Neural cell (in vitro differentiated cells): Measurements from ENCODE around the gene SLC51A. TPM values are rescaled to one million over a fixed set of nuclear protein-coding genes. Genes with fewer than 3 reads are reported as not detected.

Source experiments
- H2AFZ ChIP-seq: fragments of 200-600, 300-800 bp; sonication (generic), shearing (Covaris generic); 2 replicates; pipeline ENCODE4 v1.6.0; 2014; ENCODE audit warnings: low read depth, mild to moderate bottlenecking, antibody characterized with exemption, low read length, moderate library complexity
- H3F3A ChIP-seq: fragments of 200-600 bp; shearing (Covaris generic); 2 replicates; pipeline ENCODE4 v1.6.1; 2016; ENCODE audit warnings: mild to moderate bottlenecking, moderate library complexity, mixed read lengths, antibody characterized with exemption, low read length; ENCODE audit not compliant: insufficient read depth, poor library complexity, severe bottlenecking
- H3K27ac ChIP-seq: fragments of 200-600, 300-800 bp; sonication (generic), shearing (Covaris generic); 2 replicates; pipeline ENCODE4 v1.5.1; 2014; ENCODE audit warnings: mild to moderate bottlenecking, low read length, moderate library complexity
- H3K27me3 ChIP-seq: fragments of 300-800, 200-600 bp; sonication (generic), shearing (Covaris generic); 2 replicates; pipeline ENCODE4 v1.6.0; 2014; ENCODE audit warnings: mild to moderate bottlenecking, low read depth, low read length, moderate library complexity; ENCODE audit not compliant: insufficient read depth
- H3K36me3 ChIP-seq: fragments of 300-800, 200-600 bp; sonication (generic), shearing (Covaris generic); 2 replicates; pipeline ENCODE4 v1.5.1; 2014; ENCODE audit warnings: mild to moderate bottlenecking, antibody characterized with exemption, low read length, moderate library complexity; ENCODE audit not compliant: insufficient read depth
- H3K4me2 ChIP-seq: fragments of 300-800, 200-600 bp; sonication (generic), shearing (Covaris generic); 2 replicates; pipeline ENCODE4 v1.6.0; 2014; ENCODE audit warnings: mild to moderate bottlenecking, low read length
- H3K4me3 ChIP-seq: fragments of 300-800, 200-600 bp; sonication (generic), shearing (Covaris generic); 2 replicates; pipeline ENCODE4 v1.5.1; 2014; ENCODE audit warnings: mild to moderate bottlenecking, low read length, moderate library complexity
- H3K79me2 ChIP-seq: fragments of 200-600 bp; shearing (Covaris generic); replicated peaks from 2 replicates; pipeline ENCODE4 v1.6.0; 2014; ENCODE audit warnings: mild to moderate bottlenecking, low read length, moderate library complexity; ENCODE audit not compliant: insufficient read depth
- H3K9ac ChIP-seq: fragments of 300-800, 200-600 bp; sonication (generic), shearing (Covaris generic); 2 replicates; pipeline ENCODE4 v1.6.1; 2016; ENCODE audit warnings: mild to moderate bottlenecking, low read length, mixed read lengths
- H3K9me2 ChIP-seq: fragments of 200-600 bp; shearing (Covaris generic); 2 replicates; pipeline ENCODE4 v1.6.1; 2016; ENCODE audit warnings: mild to moderate bottlenecking, low read length, mixed read lengths; ENCODE audit not compliant: insufficient read depth
- H3K9me3 ChIP-seq: fragments of 200-600, 300-800 bp; sonication (generic), shearing (Covaris generic); 2 replicates; pipeline ENCODE4 v1.6.1; 2016; ENCODE audit warnings: mild to moderate bottlenecking, mixed run types, low read length, moderate library complexity, mixed read lengths
- H4K20me1 ChIP-seq: fragments of 200-600 bp; shearing (Covaris generic); 2 replicates; pipeline ENCODE4 v1.6.1; 2016; ENCODE audit warnings: mild to moderate bottlenecking, mixed run types; ENCODE audit not compliant: insufficient read depth
- CTCF ChIP-seq: fragments of 450-650 bp; IDR thresholded peaks from 2 replicates; pipeline ENCODE4 v1.5.1; 2014; ENCODE audit warnings: antibody characterized with exemption, mild to moderate bottlenecking, moderate library complexity; ENCODE audit not compliant: poor library complexity, severe bottlenecking
- EP300 ChIP-seq: fragments of 450-650 bp; conservative IDR thresholded peaks from 2 replicates; pipeline ENCODE4 v1.6.1; 2014; ENCODE audit warnings: antibody characterized with exemption, mild to moderate bottlenecking, moderate library complexity; ENCODE audit not compliant: poor library complexity, severe bottlenecking
- EZH2 ChIP-seq: fragments of 200-600, 300-800 bp; shearing (Covaris generic), sonication (generic); IDR thresholded peaks from 2 replicates; pipeline ENCODE4 v1.6.1; 2014; ENCODE audit warnings: antibody characterized with exemption, low read length, borderline replicate concordance, mild to moderate bottlenecking; ENCODE audit not compliant: insufficient read depth, poor library complexity, severe bottlenecking
- MXI1 ChIP-seq: fragments of 450-650 bp; conservative IDR thresholded peaks from 2 replicates; pipeline ENCODE4 v1.6.1; 2014; ENCODE audit warnings: antibody characterized with exemption, mild to moderate bottlenecking; ENCODE audit not compliant: poor library complexity, severe bottlenecking
- POLR2AphosphoS5 ChIP-seq: IDR thresholded peaks from 2 replicates; pipeline ENCODE4 v1.6.1; 2012
- RAD21 ChIP-seq: fragments of 450-650 bp; conservative IDR thresholded peaks from 2 replicates; pipeline ENCODE4 v1.6.1; 2014; ENCODE audit warnings: antibody characterized with exemption, mild to moderate bottlenecking, moderate library complexity
- REST ChIP-seq: IDR thresholded peaks from 2 replicates; pipeline ENCODE4 v1.6.1; 2012; ENCODE audit warnings: borderline replicate concordance
- SMC3 ChIP-seq: fragments of 450-650 bp; conservative IDR thresholded peaks from 2 replicates; pipeline ENCODE4 v1.6.1; 2014; ENCODE audit warnings: antibody characterized with exemption, mild to moderate bottlenecking, moderate library complexity; ENCODE audit not compliant: poor library complexity
- TAF1 ChIP-seq: IDR thresholded peaks from 2 replicates; pipeline ENCODE4 v1.6.1; 2012; ENCODE audit warnings: low read depth
- polyA plus RNA-seq: library from polyadenylated mRNA; depleted of rRNA; stranded (reverse); fragments of >200 nt; gene quantifications from 2 replicates; pipeline ENCODE4 v1.2.3, GENCODE V29; 2014

SLC51A gene
- polyA plus RNA-seq, 1 donor from 2014 or later = not detected

- Histone ChIP-seq H3K4me3 (no peak overlapping the region), H3K36me3 (no peaks in the 10 kb centered on the region), H3K4me2 (no peak overlapping the region), H3K9me2 (no peaks in the 10 kb centered on the region), H3K9me3 (no peaks in the 10 kb centered on the region), H3K79me2 (no peaks in the 10 kb centered on the region), H3K27ac (no peak overlapping the region), H3K9ac (no peak overlapping the region), H3F3A (no peaks in the 10 kb centered on the region), H3K27me3 (no peaks in the 10 kb centered on the region), H2AFZ (no peak overlapping the region), H4K20me1 (no peaks in the 10 kb centered on the region)
- no peak for TF ChIP-seq REST
- TF ChIP-seq CTCF = no peak
- no peak for TF ChIP-seq EP300
- no peak for TF ChIP-seq SMC3
- no peak for TF ChIP-seq MXI1
- no peak for TF ChIP-seq POLR2AphosphoS5
- no peak for TF ChIP-seq RAD21
- no peak for TF ChIP-seq EZH2
- TF ChIP-seq TAF1 = no peak
Measured at GRCh38 chr3:196215493-196216020, 777 bp upstream of the SLC51A start.

GRCh38 chr3:196216681-196217211, 412 bp downstream of the SLC51A start:
- no peaks in the 10 kb centered on the region for H3K27me3 ChIP-seq
- no peaks in the 10 kb centered on the region for H3K79me2 ChIP-seq
- no peaks in the 10 kb centered on the region for H3K36me3 ChIP-seq
- no peak overlapping the region for H3K9ac ChIP-seq
- no peak overlapping the region for H3K4me2 ChIP-seq
- H3K9me3 ChIP-seq = no peaks in the 10 kb centered on the region
- TF ChIP-seq SMC3 = no peak
- TF ChIP-seq RAD21 = no peak
- no peak for TF ChIP-seq EP300
- TF ChIP-seq MXI1 = no peak
- no peak for TF ChIP-seq POLR2AphosphoS5
- no peak for TF ChIP-seq REST
- no peak for TF ChIP-seq EZH2
- TF ChIP-seq CTCF = no peak
- TF ChIP-seq TAF1 = no peak
- no peaks in the 10 kb centered on the region for H3F3A ChIP-seq
- H2AFZ ChIP-seq = no peak overlapping the region
- H4K20me1 ChIP-seq = no peaks in the 10 kb centered on the region
- H3K27ac ChIP-seq = no peak overlapping the region
- H3K9me2 ChIP-seq = no peaks in the 10 kb centered on the region
- H3K4me3 ChIP-seq = no peak overlapping the region
